A673 (cell line): ENCODE results near the gene PAQR8. TPM values are rescaled to one million over a fixed set of nuclear protein-coding genes. Genes with fewer than 3 reads are reported as not detected.

Experiments used
- BruUV-seq: library from RNA; stranded (reverse); fragments of 400-500 nt; replicated peaks from 2 replicates; lab custom pipeline; 2021; lab: Mats Ljungman, UMichigan
- CTCF ChIA-PET: fragments of 300-600 bp; sonication (Branson Sonifier 250); formaldehyde crosslinking; loops from one replicate; lab custom pipeline; 2022; ENCODE audit warnings: antibody characterized with exemption; lab: Charles Lee
- POLR2A ChIA-PET: fragments of 300-600 bp; sonication (Branson Sonifier 250); formaldehyde crosslinking; loops from one replicate; lab custom pipeline; 2022; ENCODE audit warnings: antibody characterized with exemption; ENCODE audit not compliant: low non-redundant PET; lab: Charles Lee
- DNase-seq: peaks from one replicate; pipeline ENCODE4 v3.0.0-alpha.2; 2015; ENCODE audit warnings: low spot score
- H3K27ac ChIP-seq: fragments of 200-600 bp; sonication (generic); 2 replicates; pipeline ENCODE4 v1.5.1; 2016; ENCODE audit warnings: mixed run types, low read depth, mild to moderate bottlenecking, mixed read lengths, antibody characterized with exemption, low read length; ENCODE audit not compliant: poor library complexity, severe bottlenecking
- H3K27me3 ChIP-seq: fragments of 200-600 bp; sonication (generic); replicated peaks from 2 replicates; pipeline ENCODE4 v1.6.1; 2017; ENCODE audit warnings: mixed run types, low read depth, mild to moderate bottlenecking, mixed read lengths, antibody characterized with exemption, low read length; ENCODE audit not compliant: insufficient read depth, poor library complexity
- H3K36me3 ChIP-seq: fragments of 200-600 bp; sonication (generic); 2 replicates; pipeline ENCODE4 v1.6.1; 2016; ENCODE audit warnings: mixed run types, mild to moderate bottlenecking, mixed read lengths, antibody characterized with exemption, low read length; ENCODE audit not compliant: insufficient read depth, poor library complexity, severe bottlenecking
- H3K4me1 ChIP-seq: fragments of 200-600 bp; sonication (generic); 2 replicates; pipeline ENCODE4 v1.6.1; 2017; ENCODE audit warnings: mixed run types, mild to moderate bottlenecking, mixed read lengths, antibody characterized with exemption, low read length; ENCODE audit not compliant: insufficient read depth, poor library complexity, severe bottlenecking
- H3K4me3 ChIP-seq: fragments of 200-600 bp; sonication (generic); 2 replicates; pipeline ENCODE4 v1.5.1; 2016; ENCODE audit warnings: low read depth, mixed run types, mild to moderate bottlenecking, mixed read lengths, low read length; ENCODE audit not compliant: poor library complexity, severe bottlenecking
- H3K9me3 ChIP-seq: fragments of 200-600 bp; sonication (generic); 2 replicates; pipeline ENCODE4 v1.6.1; 2016; ENCODE audit warnings: mixed run types, low read depth, mild to moderate bottlenecking, mixed read lengths, antibody characterized with exemption, low read length; ENCODE audit not compliant: poor library complexity, severe bottlenecking
- EZH2 ChIP-seq: fragments of 200-600 bp; sonication (generic); IDR thresholded peaks from 2 replicates; pipeline ENCODE4 v1.6.1; 2017; ENCODE audit warnings: borderline replicate concordance, low read depth, mild to moderate bottlenecking, mixed read lengths, antibody characterized with exemption, low read length; ENCODE audit not compliant: poor library complexity, severe bottlenecking
- intact Hi-C: fragments of 100-400 bp; cut with micrococcal nuclease; formaldehyde crosslinking; loops from one replicate; pipeline ENCODE4 v1.10.0; 2022; ENCODE audit not compliant: unreplicated experiment
- total RNA-seq: library from RNA; stranded (reverse); gene quantifications from 2 replicates; pipeline ENCODE4 v1.2.3, GENCODE V29; 2021
- TF ChIP-seq, protein P1 (sequence below): fragments of 300-800, 200-600 bp; sonication (generic); conservative IDR thresholded peaks from 2 replicates; pipeline ENCODE4 v1.5.1; 2017; ENCODE audit warnings: low read depth, mild to moderate bottlenecking, antibody characterized with exemption, low read length, moderate library complexity, mixed read lengths

PAQR8 gene
- total RNA-seq, 1 experiment from 2014 or later, result 1.5 TPM

DNA sequence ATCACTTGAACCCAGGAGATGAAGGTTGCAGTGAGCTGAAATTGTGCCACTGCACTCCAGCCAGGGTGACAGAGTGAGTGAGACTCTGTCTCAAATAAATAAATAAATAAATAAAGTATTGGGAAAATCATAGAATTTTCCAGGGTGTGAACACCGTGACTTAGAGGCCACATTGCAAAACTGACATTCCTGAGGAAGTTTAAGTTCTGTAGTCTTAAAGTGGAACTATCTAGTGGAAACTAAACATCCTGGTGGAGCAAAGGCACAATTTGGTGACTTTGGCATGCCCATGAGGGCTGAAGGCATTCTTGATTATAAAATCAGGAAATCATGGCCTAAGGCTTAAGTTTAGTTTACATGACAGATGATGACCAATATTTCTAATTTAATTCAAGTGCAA, 44.7 kb upstream of the PAQR8 start:
- POLR2A ChIA-PET, result no interaction called here
- intact Hi-C loops, result no loop called here
- no peak for DNase-seq
- Histone ChIP-seq H3K4me1 (no peaks in the 10 kb centered on the region), H3K9me3 (no peaks in the 10 kb centered on the region), H3K36me3 (no peaks in the 10 kb centered on the region), H3K27me3 (no peaks in the 10 kb centered on the region), H3K4me3 (no peak overlapping the region), H3K27ac (no peak overlapping the region)
- CTCF ChIA-PET, result no interaction called here
- BruUV-seq, result no TSS peak
- TF ChIP-seq, protein P1, sequence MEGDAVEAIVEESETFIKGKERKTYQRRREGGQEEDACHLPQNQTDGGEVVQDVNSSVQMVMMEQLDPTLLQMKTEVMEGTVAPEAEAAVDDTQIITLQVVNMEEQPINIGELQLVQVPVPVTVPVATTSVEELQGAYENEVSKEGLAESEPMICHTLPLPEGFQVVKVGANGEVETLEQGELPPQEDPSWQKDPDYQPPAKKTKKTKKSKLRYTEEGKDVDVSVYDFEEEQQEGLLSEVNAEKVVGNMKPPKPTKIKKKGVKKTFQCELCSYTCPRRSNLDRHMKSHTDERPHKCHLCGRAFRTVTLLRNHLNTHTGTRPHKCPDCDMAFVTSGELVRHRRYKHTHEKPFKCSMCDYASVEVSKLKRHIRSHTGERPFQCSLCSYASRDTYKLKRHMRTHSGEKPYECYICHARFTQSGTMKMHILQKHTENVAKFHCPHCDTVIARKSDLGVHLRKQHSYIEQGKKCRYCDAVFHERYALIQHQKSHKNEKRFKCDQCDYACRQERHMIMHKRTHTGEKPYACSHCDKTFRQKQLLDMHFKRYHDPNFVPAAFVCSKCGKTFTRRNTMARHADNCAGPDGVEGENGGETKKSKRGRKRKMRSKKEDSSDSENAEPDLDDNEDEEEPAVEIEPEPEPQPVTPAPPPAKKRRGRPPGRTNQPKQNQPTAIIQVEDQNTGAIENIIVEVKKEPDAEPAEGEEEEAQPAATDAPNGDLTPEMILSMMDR, result no peak
- no peak for TF ChIP-seq EZH2

GRCh38 chr6:52317841-52318581, 43.9 kb upstream of the PAQR8 start:
- Histone ChIP-seq H3K36me3 (no peaks in the 10 kb centered on the region), H3K4me3 (no peak overlapping the region), H3K9me3 (no peaks in the 10 kb centered on the region), H3K4me1 (no peaks in the 10 kb centered on the region), H3K27ac (no peak overlapping the region), H3K27me3 (no peaks in the 10 kb centered on the region)
- intact Hi-C loops, result no loop called here
- DNase-seq, result no peak
- BruUV-seq, result no TSS peak
- no peak for TF ChIP-seq EZH2
- TF ChIP-seq, protein P1, result no peak
- ChIA-PET POLR2A (no interaction called here), CTCF (no interaction called here)

DNA sequence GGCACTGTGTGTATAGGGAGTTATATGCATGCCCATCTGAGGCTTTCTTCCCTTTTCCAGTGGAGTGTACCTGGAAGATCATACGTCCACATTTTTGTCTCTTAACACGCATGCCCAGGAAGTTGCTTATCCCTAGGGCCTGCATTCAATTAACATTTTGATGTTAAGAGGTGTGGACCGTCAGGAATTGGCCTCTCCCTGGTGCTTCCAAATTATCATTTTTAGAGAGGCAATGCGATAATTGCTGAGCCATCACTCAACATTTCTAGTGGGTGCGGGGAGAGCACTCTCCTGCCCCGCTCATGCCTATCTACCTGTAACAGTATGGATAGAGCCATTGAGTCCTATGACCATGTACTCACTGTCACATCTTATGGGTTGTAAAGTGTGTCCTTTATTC, 37.8 kb upstream of the PAQR8 start:
- H3K4me1 ChIP-seq, result no peaks in the 10 kb centered on the region
- no peaks in the 10 kb centered on the region for H3K36me3 ChIP-seq
- no TSS peak for BruUV-seq
- no peak overlapping the region for H3K27ac ChIP-seq
- intact Hi-C loops, result no loop called here
- no peaks in the 10 kb centered on the region for H3K27me3 ChIP-seq
- CTCF ChIA-PET, result no interaction called here
- no peaks in the 10 kb centered on the region for H3K9me3 ChIP-seq
- no peak for DNase-seq
- POLR2A ChIA-PET, result no interaction called here
- no peak for TF ChIP-seq EZH2
- TF ChIP-seq, protein P1, result no peak
- H3K4me3 ChIP-seq, result no peak overlapping the region
